ENCODE measurements around the gene GRAMD4. TPM values are rescaled to one million over a fixed set of nuclear protein-coding genes. Genes with fewer than 3 reads are reported as not detected.

GRAMD4 gene
- total RNA-seq, 4 donors from 2014 or later, result 16.7 to 106 (median 53.3) TPM

GRCh38 chr22:46593996-46594946, 25.9 kb upstream of the GRAMD4 start:
- TF ChIP-seq POLR2A (IDR thresholded peaks at IDR 0.05) (no peak), CTCF (IDR thresholded peaks at IDR 0.05 in 4 of 5, conservative IDR thresholded peaks at IDR 0.05 in 1 of 5) (no peak)
- H3K4me3 ChIP-seq, result no peak overlapping the region
- H3K4me1 ChIP-seq, result peaks cover 29 to 41% of the 10 kb centered on the region in 2 donors
- in situ Hi-C loops (cut with MboI; ENCODE audit: low sequenced_read_pairs in 4 of 4) (no loop called here), intact Hi-C loops (cut with DNase I; ENCODE audit: low total_unique reads) (no loop called here)
- ATAC-seq (no peak), DNase-seq (no peak)
- no peaks in the 10 kb centered on the region for H3K27me3 ChIP-seq
- H3K27ac ChIP-seq, result no peak overlapping the region
- no peaks in the 10 kb centered on the region for H3K9me3 ChIP-seq
- no peaks in the 10 kb centered on the region for H3K36me3 ChIP-seq

DNA sequence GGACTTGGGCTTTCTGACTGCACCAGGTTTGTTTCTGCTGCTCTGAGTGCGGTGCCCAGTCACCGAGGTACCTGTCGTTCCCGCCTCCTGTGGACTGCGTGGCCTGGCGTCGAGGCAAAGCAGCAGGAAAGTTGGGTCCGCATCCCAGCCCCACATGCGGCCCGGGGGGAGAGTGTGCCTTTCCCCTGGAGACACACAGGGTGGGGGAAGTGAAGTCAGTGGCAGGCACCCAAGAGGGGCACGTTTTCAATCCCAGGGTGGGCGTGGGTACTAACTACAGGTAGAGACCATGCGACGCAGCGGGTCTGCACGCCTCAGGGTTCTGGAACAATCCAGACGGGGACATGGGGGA, 25.3 kb upstream of the GRAMD4 start:
- H3K27ac ChIP-seq, result no peak overlapping the region

GRCh38 chr22:46595545-46595944, 24.6 kb upstream of the GRAMD4 start:
- TF ChIP-seq POLR2A (IDR thresholded peaks at IDR 0.05) (no peak), CTCF (IDR thresholded peaks at IDR 0.05 in 4 of 5, conservative IDR thresholded peaks at IDR 0.05 in 1 of 5) (no peak)
- peak; percentile 2 to 13 for ATAC-seq
- Histone ChIP-seq H3K36me3 (no peaks in the 10 kb centered on the region), H3K9me3 (no peaks in the 10 kb centered on the region), H3K4me3 (no peak overlapping the region), H3K4me1 (peaks cover 29 to 33% of the 10 kb centered on the region in 2 donors), H3K27ac (peak overlapping the region; percentile 15 to 66 (median 33)), H3K27me3 (no peaks in the 10 kb centered on the region)
- no peak for DNase-seq
- intact Hi-C loops (cut with DNase I; ENCODE audit: low total_unique reads) (no loop called here), in situ Hi-C loops (cut with MboI; ENCODE audit: low sequenced_read_pairs in 4 of 4) (no loop called here)

More for the DNA sequence above, 25.3 kb upstream of the GRAMD4 start:
- ATAC-seq, result no peak
- in situ Hi-C loops (cut with MboI; ENCODE audit: low sequenced_read_pairs in 4 of 4) (no loop called here), intact Hi-C loops (cut with DNase I; ENCODE audit: low total_unique reads) (no loop called here)
- no peaks in the 10 kb centered on the region for H3K36me3 ChIP-seq
- H3K4me1 ChIP-seq, result peaks cover 29 to 36% of the 10 kb centered on the region in 2 donors
- H3K4me3 ChIP-seq, result no peak overlapping the region
- TF ChIP-seq POLR2A (IDR thresholded peaks at IDR 0.05) (no peak), CTCF (IDR thresholded peaks at IDR 0.05 in 4 of 5, conservative IDR thresholded peaks at IDR 0.05 in 1 of 5) (no peak)
- DNase-seq, result no peak
- H3K27me3 ChIP-seq, result no peaks in the 10 kb centered on the region
- H3K9me3 ChIP-seq, result no peaks in the 10 kb centered on the region

DNA sequence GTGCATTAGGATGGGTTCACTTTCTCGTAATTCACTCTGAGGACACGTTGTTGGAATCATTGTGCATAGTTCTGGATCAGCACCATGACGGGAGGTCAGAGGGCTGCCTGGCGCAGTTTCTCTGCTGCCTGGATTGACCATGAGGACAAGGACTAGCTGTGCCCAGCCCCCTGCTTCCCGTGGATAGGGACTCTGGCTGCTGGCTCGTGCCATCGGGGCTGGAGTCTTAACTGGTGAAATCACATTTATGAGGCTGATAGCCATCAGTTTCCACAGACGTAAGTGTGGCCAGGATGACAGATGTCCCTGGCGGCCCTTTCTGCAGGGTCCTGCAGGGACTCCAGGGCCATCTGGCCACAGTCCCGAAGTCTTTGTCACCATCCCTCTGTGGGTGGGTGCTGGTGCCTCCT, 24.1 kb upstream of the GRAMD4 start:
- H3K27me3 ChIP-seq, result no peaks in the 10 kb centered on the region
- in situ Hi-C loops (cut with MboI; ENCODE audit: low sequenced_read_pairs in 4 of 4) (no loop called here), intact Hi-C loops (cut with DNase I; ENCODE audit: low total_unique reads) (no loop called here)
- H3K9me3 ChIP-seq, result no peaks in the 10 kb centered on the region
- H3K27ac ChIP-seq, result peak overlapping the region; percentile 15 to 66 (median 33)
- H3K4me1 ChIP-seq, result peaks cover 29% of the 10 kb centered on the region in 2 donors
- H3K36me3 ChIP-seq, result no peaks in the 10 kb centered on the region
- TF ChIP-seq POLR2A (IDR thresholded peaks at IDR 0.05), result no peak
- no peak for TF ChIP-seq CTCF (IDR thresholded peaks at IDR 0.05 in 4 of 5, conservative IDR thresholded peaks at IDR 0.05 in 1 of 5)
- DNase-seq, result peak; percentile 59 to 76
- H3K4me3 ChIP-seq, result no peak overlapping the region
- peak; percentile 73 to 83 for ATAC-seq

Measured in gastrocnemius medialis (tissue), 4 donors.